ENCODE data around the gene LGALS4. TPM values are rescaled to one million over a fixed set of nuclear protein-coding genes. Genes with fewer than 3 reads are reported as not detected.
"Not testable (repeated sequence)": the region's sequence is repeated elsewhere in the genome, so short reads cannot be mapped to it uniquely, and the experiment has no call there.

The LGALS4 gene
- polyA plus RNA-seq, 1 experiment = 0.07 TPM

GRCh38 chr19:38793177-38793576, 19.6 kb downstream of the LGALS4 start:
- no peak overlapping the region for H3K4me3 ChIP-seq (ENCODE audit: low read depth, low read length)
- no peak for TF ChIP-seq CTCF (IDR thresholded peaks at IDR 0.05; ENCODE audit: low read depth, low read length)
- CTCF ChIA-PET = no interaction called here
- H3K9me3 ChIP-seq (ENCODE audit: control insufficient read depth, insufficient read depth, low read length) = no peaks in the 10 kb centered on the region; the same call in 1 of the 2 replicates
- POLR2A ChIA-PET = interaction anchor here (0.7 kb wide), 1 partner anchor 39 kb away, joined by 3 read pairs; the partner anchor contains the start of gene ECH1
- DNase-seq (ENCODE audit: low read depth, low spot score) = no peak
- H3K27me3 ChIP-seq (ENCODE audit: control insufficient read depth, insufficient read depth, low read length) = no peaks in the 10 kb centered on the region
- H3K27ac ChIP-seq (ENCODE audit: low read depth, low read length) = no peak overlapping the region

- Histone ChIP-seq H3K4me3 (ENCODE audit: low read depth, low read length) (no peak overlapping the region), H3K27ac (ENCODE audit: low read depth, low read length) (peak overlapping the region; percentile 11), H3K27me3 (ENCODE audit: control insufficient read depth, insufficient read depth, low read length) (no peaks in the 10 kb centered on the region), H3K9me3 (ENCODE audit: control insufficient read depth, insufficient read depth, low read length) (no peaks in the 10 kb centered on the region; the same call in 1 of the 2 replicates)
- ChIA-PET POLR2A (no interaction called here), CTCF (no interaction called here)
- TF ChIP-seq CTCF (IDR thresholded peaks at IDR 0.05; ENCODE audit: low read depth, low read length) = peak; percentile 20; the same call in 1 of the 2 replicates
- no peak for DNase-seq (ENCODE audit: low read depth, low spot score)
These were observed 20.3 kb downstream of the LGALS4 start for GRCh38 chr19:38792250-38793111.

GRCh38 chr19:38791451-38792064, 21.2 kb downstream of the LGALS4 start:
- POLR2A ChIA-PET; H3K9me3 ChIP-seq (ENCODE audit: control insufficient read depth, insufficient read depth, low read length); H3K27me3 ChIP-seq (ENCODE audit: control insufficient read depth, insufficient read depth, low read length); H3K27ac ChIP-seq (ENCODE audit: low read depth, low read length); CTCF ChIA-PET; DNase-seq (ENCODE audit: low read depth, low spot score); H3K4me3 ChIP-seq (ENCODE audit: low read depth, low read length): not testable (repeated sequence)

GRCh38 chr19:38790507-38791403, 22.0 kb downstream of the LGALS4 start:
- H3K27ac ChIP-seq (ENCODE audit: low read depth, low read length); POLR2A ChIA-PET; H3K4me3 ChIP-seq (ENCODE audit: low read depth, low read length); DNase-seq (ENCODE audit: low read depth, low spot score); H3K9me3 ChIP-seq (ENCODE audit: control insufficient read depth, insufficient read depth, low read length); H3K27me3 ChIP-seq (ENCODE audit: control insufficient read depth, insufficient read depth, low read length); CTCF ChIA-PET: not testable (repeated sequence)

GRCh38 chr19:38788478-38789243, 24.1 kb downstream of the LGALS4 start, which contains the start of gene LGALS7B:
LGALS7B (plus strand) TSS chr19:38789200; CDS start chr19:38789227, 27 bp downstream.
- no peak within 1 kb of the TSS for H3K27ac ChIP-seq (ENCODE audit: low read depth, low read length)
- no peak for DNase-seq (ENCODE audit: low read depth, low spot score)
- no peak within 1 kb of the TSS for H3K4me3 ChIP-seq (ENCODE audit: low read depth, low read length)
- H3K9me3 ChIP-seq (ENCODE audit: control insufficient read depth, insufficient read depth, low read length) = no peaks in the 10 kb centered on the region; the same call in 1 of the 2 replicates
- CTCF ChIA-PET = no interaction called here
- H3K27me3 ChIP-seq (ENCODE audit: control insufficient read depth, insufficient read depth, low read length) = no peaks in the 10 kb centered on the region
- POLR2A ChIA-PET = no interaction called here
- TF ChIP-seq CTCF (IDR thresholded peaks at IDR 0.05; ENCODE audit: low read depth, low read length) = no peak
